GM21528 (cell line): ENCODE data around the gene CKS2.

Experiments used
- ATAC-seq: cut with Tn5 transposase; IDR thresholded peaks from one replicate; pipeline ENCODE4 v1.9.1; 2021; ENCODE audit warnings: mild to moderate bottlenecking, moderate library complexity; ENCODE audit not compliant: unreplicated experiment, low FRiP score

The CKS2 gene

GRCh38 chr9:89346696-89347095 is 35.7 kb downstream of the CKS2 start:
- no peak for ATAC-seq

- ATAC-seq: no peak
Measured at GRCh38 chr9:89347651-89348050, 36.7 kb downstream of the CKS2 start.

- no peak for ATAC-seq
Measured at GRCh38 chr9:89349607-89350006, 38.6 kb downstream of the CKS2 start.

- ATAC-seq: no peak
Measured at GRCh38 chr9:89350988-89351557, 40.1 kb downstream of the CKS2 start.

- ATAC-seq: no peak
Measured at GRCh38 chr9:89351584-89352300, 40.7 kb downstream of the CKS2 start.

- no peak for ATAC-seq
Measured at GRCh38 chr9:89352451-89352850, 41.5 kb downstream of the CKS2 start.

GRCh38 chr9:89352874-89353649 is 42.1 kb downstream of the CKS2 start:
- ATAC-seq: no peak

GRCh38 chr9:89353989-89354388 is 43.0 kb downstream of the CKS2 start:
- ATAC-seq: no peak

GRCh38 chr9:89354471-89354870 is 43.5 kb downstream of the CKS2 start:
- ATAC-seq: no peak

- no peak for ATAC-seq
Measured at GRCh38 chr9:89356782-89357181, 45.8 kb downstream of the CKS2 start.

GRCh38 chr9:89357331-89358197 is 46.6 kb downstream of the CKS2 start:
- ATAC-seq: no peak

GRCh38 chr9:89358376-89358916 is 47.5 kb downstream of the CKS2 start:
- no peak for ATAC-seq

GRCh38 chr9:89358985-89359384 is 48.0 kb downstream of the CKS2 start:
- ATAC-seq: no peak

- no peak for ATAC-seq
Measured at GRCh38 chr9:89359751-89360261, 48.8 kb downstream of the CKS2 start.

GRCh38 chr9:89360465-89360864 is 49.5 kb downstream of the CKS2 start:
- ATAC-seq: no peak

- ATAC-seq: no peak
Measured at GRCh38 chr9:89361031-89361430, 50.0 kb downstream of the CKS2 start.

- no peak for ATAC-seq
Measured at GRCh38 chr9:89361816-89362646, 51.0 kb downstream of the CKS2 start.

GRCh38 chr9:89362647-89363310 is 51.8 kb downstream of the CKS2 start:
- no peak for ATAC-seq

GRCh38 chr9:89363311-89363670 is 52.3 kb downstream of the CKS2 start:
- no peak for ATAC-seq
